GM21447 (cell line): ENCODE results near the gene ZC3H13.
"Not testable (repeated sequence)": the region's sequence is repeated elsewhere in the genome, so short reads cannot be mapped to it uniquely, and the experiment has no call there.

Experiments
- ATAC-seq: cut with Tn5 transposase; IDR thresholded peaks from one replicate; pipeline ENCODE4 v1.9.1; 2021; ENCODE audit not compliant: unreplicated experiment

ZC3H13 gene

GRCh38 chr13:46015366-46015765 lies 37.2 kb downstream of the ZC3H13 start:
- ATAC-seq = no peak

GRCh38 chr13:46012404-46012803 lies 40.1 kb downstream of the ZC3H13 start:
- ATAC-seq = no peak

- ATAC-seq = no peak
These were observed 42.4 kb downstream of the ZC3H13 start for GRCh38 chr13:46010148-46010547.

GRCh38 chr13:46008631-46009030 lies 43.9 kb downstream of the ZC3H13 start:
- no peak for ATAC-seq

- ATAC-seq = no peak
These were observed 45.7 kb downstream of the ZC3H13 start for GRCh38 chr13:46006688-46007452.

- no peak for ATAC-seq
These were observed 48.1 kb downstream of the ZC3H13 start for GRCh38 chr13:46004491-46004890.

GRCh38 chr13:45996631-45997030 lies 55.9 kb downstream of the ZC3H13 start:
- no peak for ATAC-seq

- ATAC-seq = no peak
These were observed 57.3 kb downstream of the ZC3H13 start for GRCh38 chr13:45995245-45995644.

- ATAC-seq = no peak
These were observed 57.8 kb downstream of the ZC3H13 start for GRCh38 chr13:45994752-45995151.

- no peak for ATAC-seq
These were observed 62.9 kb downstream of the ZC3H13 start for GRCh38 chr13:45989607-45990006.

GRCh38 chr13:45981127-45981526 lies 71.4 kb downstream of the ZC3H13 start:
- not testable (repeated sequence) for ATAC-seq

GRCh38 chr13:45975337-45975736 lies 77.2 kb downstream of the ZC3H13 start:
- ATAC-seq = no peak

- no peak for ATAC-seq
These were observed 78.0 kb downstream of the ZC3H13 start for GRCh38 chr13:45974500-45974899.

GRCh38 chr13:45967589-45967988 lies 85.0 kb downstream of the ZC3H13 start:
- no peak for ATAC-seq

- ATAC-seq = no peak
These were observed 85.8 kb downstream of the ZC3H13 start for GRCh38 chr13:45966715-45967114.

GRCh38 chr13:45961468-45961867 lies 91.1 kb downstream of the ZC3H13 start:
- no peak for ATAC-seq

- no peak for ATAC-seq
These were observed 97.4 kb downstream of the ZC3H13 start for GRCh38 chr13:45954836-45955800.

GRCh38 chr13:45953082-45953481 lies 99.5 kb downstream of the ZC3H13 start:
- ATAC-seq = no peak

GRCh38 chr13:45951724-45952123 lies 100.8 kb downstream of the ZC3H13 start:
- no peak for ATAC-seq

- no peak for ATAC-seq
These were observed 101.4 kb downstream of the ZC3H13 start for GRCh38 chr13:45951166-45951565.

GRCh38 chr13:45950386-45951000 lies 102.1 kb downstream of the ZC3H13 start:
- no peak for ATAC-seq
